Gastrocnemius medialis (tissue), 4 donors: ENCODE measurements around the gene LHPP. TPM values are rescaled to one million over a fixed set of nuclear protein-coding genes. Genes with fewer than 3 reads are reported as not detected.

ENCODE experiments used
- ATAC-seq, 2 donors: fragments of 150-250 bp; one replicate each; pipeline ENCODE4 v1.9.1; 2016
- DNase-seq, 2 donors: peaks; one replicate each; pipeline ENCODE4 v3.0.0-alpha.2; 2019
- H3K27ac ChIP-seq, 4 donors: fragments of 200-600 bp; sonication (generic); 1 replicate in 1 of 4; 2 replicates in 3 of 4; pipeline ENCODE4 v1.5.1; 2016 to 2018; ENCODE audit warnings: mild to moderate bottlenecking in 2 of 4, moderate library complexity in 1 of 4
- H3K27me3 ChIP-seq, 3 donors: fragments of 200-600 bp; sonication (generic) in 2 of 3; 1 replicate in 1 of 3; 2 replicates in 2 of 3; pipeline versions ENCODE4 v1.5.1 to v1.6.0; 2016 to 2019; ENCODE audit warnings: mild to moderate bottlenecking in 1 of 3, moderate library complexity in 1 of 3
- H3K36me3 ChIP-seq, 2 donors: fragments of 200-600 bp; sonication (generic) in 1 of 2; one replicate each; pipeline ENCODE4 v1.5.1; 2017 to 2018
- H3K4me1 ChIP-seq, 2 donors: fragments of 200-600 bp; sonication (generic) in 1 of 2; one replicate each; pipeline ENCODE4 v1.5.1; 2016 to 2017; ENCODE audit warnings: mild to moderate bottlenecking in 2 of 2
- H3K4me3 ChIP-seq, 4 donors: fragments of 200-600 bp; sonication (generic) in 3 of 4; 1 replicate in 1 of 4; 2 replicates in 3 of 4; pipeline ENCODE4 v1.5.1; 2016 to 2019; ENCODE audit warnings: mild to moderate bottlenecking in 2 of 4
- H3K9me3 ChIP-seq, 3 donors: fragments of 200-600 bp; sonication (generic) in 2 of 3; 1 replicate in 1 of 3; 2 replicates in 2 of 3; pipeline ENCODE4 v1.5.1; 2016 to 2019
- CTCF ChIP-seq, 5 experiments: fragments of 450-650 bp in 3 of 5; fragments of 200-600 bp in 2 of 5; sonication (generic) in 2 of 5; IDR thresholded peaks in 4 of 5; conservative IDR thresholded peaks in 1 of 5; 1 replicate in 4 of 5; 2 replicates in 1 of 5; pipeline ENCODE4 v1.5.1; 2016 to 2019; ENCODE audit warnings: antibody characterized with exemption in 5 of 5, mild to moderate bottlenecking in 3 of 5, moderate library complexity in 3 of 5
- POLR2A ChIP-seq, 2 donors: fragments of 450-650 bp; IDR thresholded peaks; one replicate each; pipeline ENCODE4 v1.6.1; 2017; ENCODE audit warnings: antibody characterized with exemption in 2 of 2, mild to moderate bottlenecking in 2 of 2, moderate library complexity in 2 of 2
- in situ Hi-C, 4 donors: fragments of 200-750 bp; cut with MboI; loops; one replicate each; pipeline versions ENCODE4 v1.15.0 to v1.8.0; 2017; ENCODE audit warnings: low sequenced_read_pairs in 4 of 4
- intact Hi-C: fragments of 100-400 bp; cut with DNase I; formaldehyde crosslinking; loops from one replicate; pipeline ENCODE4 v1.15.1; 2023; ENCODE audit warnings: low total_unique reads
- total RNA-seq, 4 donors: library from RNA; depleted of rRNA; stranded (reverse); fragments of >200 nt; gene quantifications; one replicate each; pipeline versions ENCODE4 v1.1.0 to v1.2.3, GENCODE V29; 2016

Gene LHPP
- total RNA-seq, 4 donors from 2014 or later: 4.9 to 16.0 (median 12.2) TPM

- Histone ChIP-seq H3K36me3 (no peaks in the 10 kb centered on the region), H3K27me3 (peaks cover 0 to 4% (median under 1%) of the 10 kb centered on the region in 3 donors), H3K4me3 (no peak overlapping the region), H3K9me3 (no peaks in the 10 kb centered on the region), H3K4me1 (no peaks in the 10 kb centered on the region), H3K27ac (no peak overlapping the region)
- ATAC-seq (no peak), DNase-seq (no peak)
- in situ Hi-C loops: no loop called here
- intact Hi-C loops: loop anchor here (5.0 kb wide), 1 partner anchor 62 kb away; no protein-coding TSS in a partner anchor
- TF ChIP-seq POLR2A (IDR thresholded peaks at IDR 0.05) (no peak), CTCF (IDR thresholded peaks at IDR 0.05 in 4 of 5, conservative IDR thresholded peaks at IDR 0.05 in 1 of 5) (no peak)
These were observed 1.5 kb upstream of the LHPP start for GRCh38 chr10:124460144-124460543.

- Histone ChIP-seq H3K36me3 (no peaks in the 10 kb centered on the region), H3K27ac (peak overlapping the region; percentile 76 to 92 (median 88)), H3K4me1 (no peaks in the 10 kb centered on the region), H3K4me3 (peak overlapping the region; percentile 64 to 72 (median 67)), H3K27me3 (no peaks in the 10 kb centered on the region), H3K9me3 (no peaks in the 10 kb centered on the region)
- intact Hi-C loops (loop anchor here (2.0 to 5.0 kb wide), 2 partner anchors 48 to 60 kb away; no protein-coding TSS in a partner anchor), in situ Hi-C loops (no loop called here)
- DNase-seq (no peak), ATAC-seq (no peak)
- no peak for TF ChIP-seq POLR2A (IDR thresholded peaks at IDR 0.05)
- TF ChIP-seq CTCF (IDR thresholded peaks at IDR 0.05 in 4 of 5, conservative IDR thresholded peaks at IDR 0.05 in 1 of 5): no peak
These were observed 699 bp downstream of the LHPP start for GRCh38 chr10:124462348-124462695.

GRCh38 chr10:124464028-124464965 lies 2.7 kb downstream of the LHPP start:
- in situ Hi-C loops: no loop called here
- Histone ChIP-seq H3K27me3 (no peaks in the 10 kb centered on the region), H3K27ac (no peak overlapping the region), H3K36me3 (no peaks in the 10 kb centered on the region), H3K9me3 (no peaks in the 10 kb centered on the region), H3K4me3 (no peak overlapping the region), H3K4me1 (no peaks in the 10 kb centered on the region)
- no peak for TF ChIP-seq CTCF (IDR thresholded peaks at IDR 0.05 in 4 of 5, conservative IDR thresholded peaks at IDR 0.05 in 1 of 5)
- intact Hi-C loops: loop anchor here (5.0 kb wide), 1 partner anchor 58 kb away; no protein-coding TSS in a partner anchor
- no peak for DNase-seq
- ATAC-seq: no peak

- Histone ChIP-seq H3K27ac (no peak overlapping the region), H3K9me3 (no peaks in the 10 kb centered on the region), H3K4me3 (no peak overlapping the region), H3K4me1 (no peaks in the 10 kb centered on the region), H3K27me3 (no peaks in the 10 kb centered on the region), H3K36me3 (no peaks in the 10 kb centered on the region)
- no peak for ATAC-seq
- intact Hi-C loops (no loop called here), in situ Hi-C loops (no loop called here)
- no peak for DNase-seq
- TF ChIP-seq CTCF (IDR thresholded peaks at IDR 0.05 in 4 of 5, conservative IDR thresholded peaks at IDR 0.05 in 1 of 5) (no peak), POLR2A (IDR thresholded peaks at IDR 0.05) (no peak)
These were observed 3.6 kb downstream of the LHPP start for GRCh38 chr10:124465003-124465776.
